Keratinocyte (primary cell): ENCODE data around the gene ATAD2B. TPM values are rescaled to one million over a fixed set of nuclear protein-coding genes. Genes with fewer than 3 reads are reported as not detected.

Experiments used
- DNase-seq: peaks from one replicate; pipeline ENCODE4 v3.0.0-alpha.2; 2011; ENCODE audit warnings: low read depth, missing footprints, low spot score
- FAIRE-seq: peaks from 2 replicates; lab custom pipeline; 2011; peaks lifted over from hg19 to GRCh38; lab: Jason Lieb, UNC
- H2AFZ ChIP-seq: 2 replicates; pipeline ENCODE4 v1.6.0; 2012; ENCODE audit warnings: low read length, control low read depth, inconsistent platforms; ENCODE audit not compliant: control insufficient read depth
- H3K27ac ChIP-seq: 2 replicates; pipeline ENCODE4 v1.5.1; 2011; ENCODE audit warnings: low read length; ENCODE audit not compliant: control insufficient read depth, insufficient read depth
- H3K27me3 ChIP-seq: 3 replicates; pipeline ENCODE4 v1.6.0; 2011; ENCODE audit warnings: low read length; ENCODE audit not compliant: control insufficient read depth, insufficient read depth; ENCODE audit errors: extremely low read depth
- H3K36me3 ChIP-seq, 2 experiments: 2 replicates in 1 of 2; 3 replicates in 1 of 2; pipeline ENCODE4 v1.5.1; 2011; ENCODE audit warnings: low read length in 2 of 2, mild to moderate bottlenecking in 1 of 2; ENCODE audit not compliant: control insufficient read depth in 2 of 2, insufficient read depth in 2 of 2; ENCODE audit errors: extremely low read depth in 1 of 2
- H3K4me1 ChIP-seq: 3 replicates; pipeline ENCODE4 v1.5.1; 2011; ENCODE audit warnings: low read length; ENCODE audit not compliant: control insufficient read depth, insufficient read depth; ENCODE audit errors: extremely low read depth
- H3K4me2 ChIP-seq: 3 replicates; pipeline ENCODE4 v1.6.0; 2011; ENCODE audit warnings: low read depth, low read length; ENCODE audit not compliant: control insufficient read depth, insufficient read depth; ENCODE audit errors: extremely low read depth
- H3K4me3 ChIP-seq, 3 experiments: fragments of 200-600 bp in 1 of 3; sonication (generic) in 1 of 3; 2 replicates in 2 of 3; 3 replicates in 1 of 3; pipeline ENCODE4 v1.5.1; 2011 to 2016; ENCODE audit warnings: low read length in 3 of 3, mild to moderate bottlenecking in 3 of 3, control low read depth in 2 of 3, inconsistent platforms in 1 of 3, low read depth in 1 of 3, mixed read lengths in 1 of 3, mixed run types in 1 of 3, moderate library complexity in 1 of 3; ENCODE audit not compliant: control insufficient read depth in 2 of 3, insufficient read depth in 2 of 3; ENCODE audit errors: extremely low read depth in 1 of 3
- H3K79me2 ChIP-seq: 2 replicates; pipeline ENCODE4 v1.6.0; 2012; ENCODE audit warnings: low read length; ENCODE audit not compliant: control insufficient read depth, insufficient read depth
- H3K9ac ChIP-seq: 3 replicates; pipeline ENCODE4 v1.6.0; 2011; ENCODE audit warnings: low read length; ENCODE audit not compliant: control insufficient read depth, insufficient read depth; ENCODE audit errors: extremely low read depth
- H3K9me1 ChIP-seq: 3 replicates; pipeline ENCODE4 v1.6.0; 2011; ENCODE audit warnings: low read length; ENCODE audit not compliant: control insufficient read depth, insufficient read depth; ENCODE audit errors: extremely low read depth
- H3K9me3 ChIP-seq: 2 replicates; pipeline ENCODE4 v1.5.1; 2012; ENCODE audit warnings: low read depth, low read length; ENCODE audit not compliant: control insufficient read depth
- H4K20me1 ChIP-seq: 3 replicates; pipeline ENCODE4 v1.6.0; 2011; ENCODE audit warnings: low read length; ENCODE audit not compliant: control insufficient read depth, insufficient read depth; ENCODE audit errors: extremely low read depth
- EZH2 ChIP-seq: IDR thresholded peaks from one replicate; pipeline ENCODE4 v1.6.1; 2012; ENCODE audit warnings: inconsistent platforms, mild to moderate bottlenecking, low read length, moderate library complexity
- dilution Hi-C: fragments of 300-500 bp; cut with MboI; formaldehyde crosslinking; loops from one replicate; pipeline ENCODE4 v1.7.0; 2020; ENCODE audit warnings: low sequenced_read_pairs; ENCODE audit not compliant: extremely low pct_ligation_motif_present
- polyA plus RNA-seq, 5 experiments: library from polyadenylated mRNA; depleted of rRNA in 3 of 5; stranded (reverse) in 3 of 5; stranded (forward) in 1 of 5; unstranded in 1 of 5; fragments of >200 nt; gene quantifications; 1 replicate in 1 of 5; 2 replicates in 3 of 5; 3 replicates in 1 of 5; pipeline versions ENCODE4 v1.2.1 to v1.2.3, GENCODE V29; 2011 to 2012; ENCODE audit warnings: missing spikeins in 2 of 5, low read depth in 1 of 5, low replicate concordance in 1 of 5
- TF ChIP-seq, protein P1 (sequence below), 3 experiments: IDR thresholded peaks in 1 of 3; conservative IDR thresholded peaks in 1 of 3; optimal IDR thresholded peaks in 1 of 3; 2 replicates in 2 of 3; 3 replicates in 1 of 3; pipeline versions ENCODE3 to v1.5.1; 2011; ENCODE audit warnings: low read length in 3 of 3, mild to moderate bottlenecking in 3 of 3, moderate library complexity in 2 of 3, control low read depth in 1 of 3, inconsistent platforms in 1 of 3; ENCODE audit not compliant: insufficient read depth in 2 of 3; ENCODE audit errors: extremely low read depth in 1 of 3

ATAD2B gene
- polyA plus RNA-seq, 1 donor (not counting 4 experiments of a cell fraction or from before 2014, with no cell fraction given) = 4.4 TPM

DNA sequence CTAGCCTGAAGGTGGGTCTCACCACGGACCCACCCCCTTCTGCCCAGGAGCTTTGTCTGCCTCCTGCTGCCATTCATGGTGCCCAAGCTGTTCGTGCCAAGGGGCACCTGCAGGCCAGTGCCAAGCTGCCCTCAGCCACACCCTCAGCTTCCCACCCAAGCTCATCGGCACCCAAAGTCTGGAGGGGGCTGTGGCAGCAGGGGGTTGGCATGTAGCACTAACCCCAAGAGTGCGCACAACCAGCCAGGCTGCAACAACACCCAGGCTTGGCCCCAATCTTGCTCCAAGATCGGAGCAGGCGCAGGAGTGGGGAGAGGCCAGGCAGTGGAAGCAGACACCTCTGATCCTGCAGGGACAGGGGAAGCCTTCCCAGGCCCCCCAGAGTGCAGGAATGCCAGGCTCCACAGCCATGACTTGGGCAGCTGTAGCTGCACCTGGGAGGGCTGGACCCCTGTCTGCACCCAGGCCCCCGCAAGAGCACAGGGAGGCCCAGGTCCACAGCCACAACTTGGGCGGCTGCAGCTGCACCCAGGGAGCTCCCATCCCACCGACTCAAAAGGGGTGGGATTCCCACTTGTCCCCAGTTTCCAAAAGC is 89.9 kb downstream of the ATAD2B start:
- no peaks in the 10 kb centered on the region for H4K20me1 ChIP-seq
- DNase-seq (no peak), FAIRE-seq (no peak)
- TF ChIP-seq EZH2 = no peak
- TF ChIP-seq, protein P1, sequence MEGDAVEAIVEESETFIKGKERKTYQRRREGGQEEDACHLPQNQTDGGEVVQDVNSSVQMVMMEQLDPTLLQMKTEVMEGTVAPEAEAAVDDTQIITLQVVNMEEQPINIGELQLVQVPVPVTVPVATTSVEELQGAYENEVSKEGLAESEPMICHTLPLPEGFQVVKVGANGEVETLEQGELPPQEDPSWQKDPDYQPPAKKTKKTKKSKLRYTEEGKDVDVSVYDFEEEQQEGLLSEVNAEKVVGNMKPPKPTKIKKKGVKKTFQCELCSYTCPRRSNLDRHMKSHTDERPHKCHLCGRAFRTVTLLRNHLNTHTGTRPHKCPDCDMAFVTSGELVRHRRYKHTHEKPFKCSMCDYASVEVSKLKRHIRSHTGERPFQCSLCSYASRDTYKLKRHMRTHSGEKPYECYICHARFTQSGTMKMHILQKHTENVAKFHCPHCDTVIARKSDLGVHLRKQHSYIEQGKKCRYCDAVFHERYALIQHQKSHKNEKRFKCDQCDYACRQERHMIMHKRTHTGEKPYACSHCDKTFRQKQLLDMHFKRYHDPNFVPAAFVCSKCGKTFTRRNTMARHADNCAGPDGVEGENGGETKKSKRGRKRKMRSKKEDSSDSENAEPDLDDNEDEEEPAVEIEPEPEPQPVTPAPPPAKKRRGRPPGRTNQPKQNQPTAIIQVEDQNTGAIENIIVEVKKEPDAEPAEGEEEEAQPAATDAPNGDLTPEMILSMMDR (optimal IDR thresholded peaks at IDR 0.05 in 1 of 3, IDR thresholded peaks at IDR 0.05 in 1 of 3, conservative IDR thresholded peaks at IDR 0.05 in 1 of 3; ENCODE audit: extremely low read depth in 1 of 3, insufficient read depth in 2 of 3, low read length in 3 of 3) = no peak
- H2AFZ ChIP-seq = no peak overlapping the region
- H3K9ac ChIP-seq = no peak overlapping the region
- H3K9me1 ChIP-seq = no peaks in the 10 kb centered on the region
- H3K4me2 ChIP-seq = no peak overlapping the region
- dilution Hi-C loops = no loop called here
- no peaks in the 10 kb centered on the region for H3K79me2 ChIP-seq
- H3K9me3 ChIP-seq = no peaks in the 10 kb centered on the region
- H3K27ac ChIP-seq = no peak overlapping the region
- no peak overlapping the region for H3K4me3 ChIP-seq
- H3K36me3 ChIP-seq = peaks cover 0 to 1% of the 10 kb centered on the region in 2 experiments
- no peaks in the 10 kb centered on the region for H3K4me1 ChIP-seq
- H3K27me3 ChIP-seq = no peaks in the 10 kb centered on the region

DNA sequence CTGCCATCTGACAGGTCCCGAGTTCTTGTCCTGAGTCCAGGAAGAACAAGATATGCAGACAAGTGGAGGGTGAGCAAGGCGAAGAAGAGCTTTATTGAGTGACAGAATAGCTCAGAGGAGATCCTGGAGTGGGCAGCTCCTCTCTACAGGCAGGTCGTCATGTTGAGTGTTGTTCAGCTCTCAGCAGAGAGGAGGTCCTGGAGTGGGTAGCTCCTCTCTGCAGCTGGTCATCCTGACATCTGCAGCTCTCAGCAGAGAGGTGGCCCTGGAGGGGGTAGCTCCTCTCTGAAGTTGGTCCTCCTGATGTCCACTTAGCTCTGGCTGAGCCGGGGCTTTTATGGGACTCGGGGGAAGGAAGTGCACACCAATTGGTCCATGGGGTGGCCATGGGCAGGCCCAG is 90.4 kb downstream of the ATAD2B start:
- H3K9ac ChIP-seq = no peak overlapping the region
- TF ChIP-seq, protein P1 (optimal IDR thresholded peaks at IDR 0.05 in 1 of 3, IDR thresholded peaks at IDR 0.05 in 1 of 3, conservative IDR thresholded peaks at IDR 0.05 in 1 of 3; ENCODE audit: extremely low read depth in 1 of 3, insufficient read depth in 2 of 3, low read length in 3 of 3) = no peak
- TF ChIP-seq EZH2 = no peak
- no peak overlapping the region for H3K27ac ChIP-seq
- no peak overlapping the region for H2AFZ ChIP-seq
- FAIRE-seq (no peak), DNase-seq (no peak)
- H3K27me3 ChIP-seq = no peaks in the 10 kb centered on the region
- H3K79me2 ChIP-seq = no peaks in the 10 kb centered on the region
- dilution Hi-C loops = no loop called here
- H4K20me1 ChIP-seq = no peaks in the 10 kb centered on the region
- H3K4me2 ChIP-seq = no peak overlapping the region
- H3K4me1 ChIP-seq = no peaks in the 10 kb centered on the region
- peaks cover 0 to 1% of the 10 kb centered on the region in 2 experiments for H3K36me3 ChIP-seq
- no peak overlapping the region for H3K4me3 ChIP-seq
- H3K9me3 ChIP-seq = no peaks in the 10 kb centered on the region
- no peaks in the 10 kb centered on the region for H3K9me1 ChIP-seq
